Loucy (cell line): ENCODE measurements around the gene C6orf163.

Experiments
- H2AFZ ChIP-seq: fragments of 200-600 bp; sonication (generic); 2 replicates; pipeline ENCODE4 v1.6.0; 2016; ENCODE audit warnings: antibody characterized with exemption, mild to moderate bottlenecking, low read length, moderate library complexity
- H3F3A ChIP-seq: fragments of 200-600 bp; 2 replicates; pipeline ENCODE4 v1.6.0; 2016; ENCODE audit warnings: antibody characterized with exemption, low read depth, mild to moderate bottlenecking
- H3K27me3 ChIP-seq: fragments of 200-600 bp; sonication (generic); 2 replicates; pipeline ENCODE4 v1.6.1; 2014; ENCODE audit warnings: low read length, mild to moderate bottlenecking; ENCODE audit not compliant: insufficient read depth, poor library complexity, severe bottlenecking
- H3K36me3 ChIP-seq: fragments of 200-600 bp; sonication (generic); 2 replicates; pipeline ENCODE4 v1.6.1; 2016; ENCODE audit warnings: low read length; ENCODE audit not compliant: insufficient read depth
- H3K4me1 ChIP-seq: fragments of 200-600 bp; sonication (generic); 2 replicates; pipeline ENCODE4 v1.5.1; 2014; ENCODE audit warnings: low read length, mild to moderate bottlenecking; ENCODE audit not compliant: insufficient read depth, poor library complexity, severe bottlenecking
- H3K4me2 ChIP-seq: fragments of 200-600 bp; sonication (generic); 2 replicates; pipeline ENCODE4 v1.6.0; 2014; ENCODE audit warnings: antibody characterized with exemption, low read length, low read depth, mild to moderate bottlenecking; ENCODE audit not compliant: poor library complexity, severe bottlenecking
- H3K4me3 ChIP-seq: fragments of 200-600 bp; sonication (generic); 2 replicates; pipeline ENCODE4 v1.5.1; 2014; ENCODE audit warnings: low read length, mild to moderate bottlenecking, mixed read lengths; ENCODE audit not compliant: poor library complexity, severe bottlenecking
- H3K79me2 ChIP-seq: fragments of 200-600 bp; sonication (generic); 2 replicates; pipeline ENCODE4 v1.6.1; 2014; ENCODE audit warnings: low read length; ENCODE audit not compliant: insufficient read depth
- H3K9ac ChIP-seq: fragments of 200-600 bp; sonication (generic); 2 replicates; pipeline ENCODE4 v1.6.0; 2014; ENCODE audit warnings: mild to moderate bottlenecking, low read depth, low read length, moderate library complexity; ENCODE audit not compliant: poor library complexity, severe bottlenecking
- H3K9me2 ChIP-seq: fragments of 200-600 bp; sonication (generic); replicated peaks from 2 replicates; pipeline ENCODE4 v1.6.1; 2016; ENCODE audit warnings: low read depth, low read length, mixed read lengths
- H3K9me3 ChIP-seq: fragments of 200-600 bp; sonication (generic); 2 replicates; pipeline ENCODE4 v1.6.1; 2014; ENCODE audit warnings: mild to moderate bottlenecking, antibody characterized with exemption, low read length, low read depth; ENCODE audit not compliant: insufficient read depth
- H4K20me1 ChIP-seq: fragments of 200-600 bp; sonication (generic); 2 replicates; pipeline ENCODE4 v1.6.0; 2014; ENCODE audit warnings: antibody characterized with exemption, low read length, mild to moderate bottlenecking; ENCODE audit not compliant: insufficient read depth, poor library complexity, severe bottlenecking
- EZH2phosphoT487 ChIP-seq: fragments of 200-600 bp; IDR thresholded peaks from 2 replicates; pipeline ENCODE4 v1.6.1; 2018; ENCODE audit warnings: antibody characterized with exemption, mild to moderate bottlenecking, moderate library complexity, borderline replicate concordance
- TF ChIP-seq, protein P1 (sequence below): fragments of 200-600 bp; sonication (generic); conservative IDR thresholded peaks from 2 replicates; pipeline ENCODE4 v1.5.1; 2014; ENCODE audit warnings: mild to moderate bottlenecking, antibody characterized with exemption, low read length

Gene C6orf163

DNA sequence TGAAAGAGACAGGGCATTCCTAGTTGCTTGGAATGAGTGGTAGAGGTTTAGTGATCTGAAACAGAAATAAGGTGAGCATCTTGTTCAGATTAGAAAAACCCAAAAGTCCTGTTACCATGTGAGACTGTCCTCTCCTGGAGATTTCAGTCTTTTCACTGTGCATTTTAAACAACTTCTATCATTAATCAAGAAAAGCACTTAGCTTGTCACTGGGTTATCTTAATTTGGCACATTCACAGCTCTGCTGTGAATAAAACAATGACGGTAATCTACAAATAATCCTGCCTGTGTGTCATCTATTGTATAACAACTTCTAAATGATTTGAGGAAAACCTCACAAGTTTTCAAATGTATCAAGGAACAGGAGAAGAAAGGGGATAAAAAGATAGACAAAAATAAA is 31.8 kb upstream of the C6orf163 start:
- Histone ChIP-seq H3K4me2 (no peak overlapping the region), H3K27me3 (peaks cover 13% of the 10 kb centered on the region), H3K9me2 (no peaks in the 10 kb centered on the region), H3K4me1 (no peaks in the 10 kb centered on the region), H3K4me3 (no peak overlapping the region), H3K9ac (no peak overlapping the region), H3K36me3 (no peaks in the 10 kb centered on the region), H3K9me3 (no peaks in the 10 kb centered on the region), H2AFZ (no peak overlapping the region), H4K20me1 (no peaks in the 10 kb centered on the region), H3K79me2 (no peaks in the 10 kb centered on the region), H3F3A (no peaks in the 10 kb centered on the region)
- TF ChIP-seq, protein P1, sequence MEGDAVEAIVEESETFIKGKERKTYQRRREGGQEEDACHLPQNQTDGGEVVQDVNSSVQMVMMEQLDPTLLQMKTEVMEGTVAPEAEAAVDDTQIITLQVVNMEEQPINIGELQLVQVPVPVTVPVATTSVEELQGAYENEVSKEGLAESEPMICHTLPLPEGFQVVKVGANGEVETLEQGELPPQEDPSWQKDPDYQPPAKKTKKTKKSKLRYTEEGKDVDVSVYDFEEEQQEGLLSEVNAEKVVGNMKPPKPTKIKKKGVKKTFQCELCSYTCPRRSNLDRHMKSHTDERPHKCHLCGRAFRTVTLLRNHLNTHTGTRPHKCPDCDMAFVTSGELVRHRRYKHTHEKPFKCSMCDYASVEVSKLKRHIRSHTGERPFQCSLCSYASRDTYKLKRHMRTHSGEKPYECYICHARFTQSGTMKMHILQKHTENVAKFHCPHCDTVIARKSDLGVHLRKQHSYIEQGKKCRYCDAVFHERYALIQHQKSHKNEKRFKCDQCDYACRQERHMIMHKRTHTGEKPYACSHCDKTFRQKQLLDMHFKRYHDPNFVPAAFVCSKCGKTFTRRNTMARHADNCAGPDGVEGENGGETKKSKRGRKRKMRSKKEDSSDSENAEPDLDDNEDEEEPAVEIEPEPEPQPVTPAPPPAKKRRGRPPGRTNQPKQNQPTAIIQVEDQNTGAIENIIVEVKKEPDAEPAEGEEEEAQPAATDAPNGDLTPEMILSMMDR, result no peak
- TF ChIP-seq EZH2phosphoT487, result no peak

GRCh38 chr6:87315071-87315470 is 29.5 kb upstream of the C6orf163 start:
- Histone ChIP-seq H3K9me3 (no peaks in the 10 kb centered on the region), H4K20me1 (no peaks in the 10 kb centered on the region), H3K4me1 (no peaks in the 10 kb centered on the region), H3F3A (no peaks in the 10 kb centered on the region), H3K4me2 (no peak overlapping the region), H2AFZ (no peak overlapping the region), H3K9ac (no peak overlapping the region), H3K9me2 (no peaks in the 10 kb centered on the region), H3K36me3 (no peaks in the 10 kb centered on the region), H3K79me2 (no peaks in the 10 kb centered on the region), H3K4me3 (no peak overlapping the region), H3K27me3 (peaks cover 13% of the 10 kb centered on the region)
- TF ChIP-seq, protein P1, result no peak
- no peak for TF ChIP-seq EZH2phosphoT487

GRCh38 chr6:87319271-87319987 is 25.2 kb upstream of the C6orf163 start:
- no peak overlapping the region for H3K9ac ChIP-seq
- no peaks in the 10 kb centered on the region for H3K27me3 ChIP-seq
- H3F3A ChIP-seq, result no peaks in the 10 kb centered on the region
- no peaks in the 10 kb centered on the region for H4K20me1 ChIP-seq
- H3K36me3 ChIP-seq, result no peaks in the 10 kb centered on the region
- peaks cover 5% of the 10 kb centered on the region; the same call in 1 of the 2 replicates for H3K79me2 ChIP-seq
- no peak overlapping the region for H2AFZ ChIP-seq
- H3K4me1 ChIP-seq, result no peaks in the 10 kb centered on the region
- H3K4me2 ChIP-seq, result no peak overlapping the region
- no peaks in the 10 kb centered on the region for H3K9me3 ChIP-seq
- no peak for TF ChIP-seq EZH2phosphoT487
- TF ChIP-seq, protein P1, result no peak
- no peak overlapping the region for H3K4me3 ChIP-seq
- H3K9me2 ChIP-seq, result no peaks in the 10 kb centered on the region
